A549 (cell line): Measurements from ENCODE around the gene CHKA. TPM values are rescaled to one million over a fixed set of nuclear protein-coding genes. Genes with fewer than 3 reads are reported as not detected.

Source experiments
- ATAC-seq, 2 experiments: fragments of 200-7000 bp in 1 of 2; fragments of >200 bp in 1 of 2; cut with Nextera tagmentation in 1 of 2; cut with Tn5 transposase in 1 of 2; 3 replicates each; pipeline versions ENCODE4 v1.8.0 to v1.9.1; 2018 to 2020; ENCODE audit warnings: mild to moderate bottlenecking in 1 of 2, moderate library complexity in 1 of 2
- CTCF ChIA-PET: fragments of 300-600 bp; sonication (Branson Sonifier 250); formaldehyde crosslinking; extraction: SDS; loops from one replicate; lab custom pipeline; 2021; ENCODE audit warnings: antibody characterized with exemption, inconsistent platforms; lab: Yijun Ruan, JAX
- POLR2A ChIA-PET: fragments of 350-600 bp; formaldehyde crosslinking; extraction: SDS; loops from one replicate; lab custom pipeline; 2021; ENCODE audit warnings: antibody characterized with exemption, inconsistent platforms; lab: Yijun Ruan, JAX
- DNase-seq, 2 experiments: peaks; one replicate each; pipeline versions ENCODE4 v3.0.0 to v3.0.0-alpha.2; 2011 to 2016; ENCODE audit warnings: low read depth in 1 of 2, low spot score in 1 of 2
- FAIRE-seq: peaks from 2 replicates; lab custom pipeline; 2011; peaks lifted over from hg19 to GRCh38; lab: Jason Lieb, UNC
- H3K27ac ChIP-seq, 2 experiments: fragments of >200 bp; sonication (Bioruptor Twin); formaldehyde crosslinking; 3 replicates each; pipeline ENCODE4 v1.5.1; 2016 to 2017
- H3K4me1 ChIP-seq: fragments of >200 bp; sonication (Bioruptor Twin); formaldehyde crosslinking; 3 replicates; pipeline ENCODE4 v1.6.1; 2016
- H3K4me2 ChIP-seq: fragments of >200 bp; sonication (Bioruptor Twin); formaldehyde crosslinking; 3 replicates; pipeline ENCODE4 v1.6.1; 2016
- H3K4me3 ChIP-seq: fragments of >200 bp; sonication (Bioruptor Twin); formaldehyde crosslinking; 3 replicates; pipeline ENCODE4 v1.5.1; 2016
- H3K9me3 ChIP-seq: fragments of >200 bp; sonication (Bioruptor Twin); formaldehyde crosslinking; 3 replicates; pipeline ENCODE4 v1.6.1; 2016
- BCL3 ChIP-seq: fragments of >200 bp; sonication (Bioruptor Twin); formaldehyde crosslinking; IDR thresholded peaks from 3 replicates; pipeline ENCODE4 v1.6.1; 2016
- CHD2 ChIP-seq: fragments of 150-350 bp; IDR thresholded peaks from 2 replicates; pipeline ENCODE4 v1.6.1; 2014; ENCODE audit warnings: low read length; ENCODE audit not compliant: partially characterized antibody
- CHD4 ChIP-seq: fragments of 200-600 bp; sonication (generic); IDR thresholded peaks from 2 replicates; pipeline ENCODE4 v1.6.1; 2016; ENCODE audit warnings: antibody characterized with exemption, mild to moderate bottlenecking, borderline replicate concordance
- ESRRA ChIP-seq: fragments of 150-350 bp; IDR thresholded peaks from 2 replicates; pipeline ENCODE4 v1.6.1; 2014; ENCODE audit warnings: mild to moderate bottlenecking, low read length, borderline replicate concordance
- FOSB ChIP-seq: fragments of 250-450 bp; sonication (Bioruptor Pico); IDR thresholded peaks from 2 replicates; pipeline ENCODE4 v1.5.0; 2020; ENCODE audit warnings: mild to moderate bottlenecking, moderate library complexity
- FOSL2 ChIP-seq, 2 experiments: fragments of 450-650 bp in 1 of 2; fragments of >200 bp in 1 of 2; sonication (Bioruptor Twin) in 1 of 2; formaldehyde crosslinking; IDR thresholded peaks; 2 replicates each; pipeline versions ENCODE4 v1.5.0 to v1.6.1; 2016 to 2020; ENCODE audit warnings: mild to moderate bottlenecking in 1 of 2, moderate library complexity in 1 of 2
- GATA3 ChIP-seq: IDR thresholded peaks from 2 replicates; pipeline ENCODE4 v1.6.1; 2012; ENCODE audit warnings: borderline replicate concordance
- HDAC2 ChIP-seq: fragments of 200-600 bp; sonication (generic); IDR thresholded peaks from 2 replicates; pipeline ENCODE4 v1.6.1; 2016
- HOXB5 ChIP-seq: fragments of 250-450 bp; sonication (Bioruptor Pico); IDR thresholded peaks from 2 replicates; pipeline ENCODE4 v1.5.0; 2020; ENCODE audit warnings: mild to moderate bottlenecking, moderate library complexity
- MAFK ChIP-seq: fragments of 450-650 bp; IDR thresholded peaks from 2 replicates; pipeline ENCODE4 v1.6.1; 2014; ENCODE audit not compliant: partially characterized antibody
- NFE2L2 ChIP-seq: fragments of 150-350 bp; conservative IDR thresholded peaks from 2 replicates; pipeline ENCODE4 v1.6.1; 2014; ENCODE audit warnings: low read length
- PBX3 ChIP-seq: IDR thresholded peaks from 2 replicates; pipeline ENCODE4 v1.6.1; 2012
- POLR2A ChIP-seq: IDR thresholded peaks from 2 replicates; pipeline ENCODE4 v1.6.1; 2012; ENCODE audit warnings: mild to moderate bottlenecking, low read length
- RARB ChIP-seq: fragments of 250-450 bp; sonication (Bioruptor Pico); IDR thresholded peaks from 2 replicates; pipeline ENCODE4 v1.8.0; 2021; ENCODE audit warnings: mild to moderate bottlenecking, moderate library complexity
- RFX5 ChIP-seq: fragments of 450-650 bp; IDR thresholded peaks from 2 replicates; pipeline ENCODE4 v1.7.1; 2014; ENCODE audit warnings: antibody characterized with exemption, mild to moderate bottlenecking, moderate library complexity
- SMC3 ChIP-seq: fragments of >200 bp; sonication (Bioruptor Twin); formaldehyde crosslinking; IDR thresholded peaks from 3 replicates; pipeline ENCODE4 v1.6.1; 2018; ENCODE audit warnings: inconsistent platforms
- TP53 ChIP-seq: fragments of 250-450 bp; sonication (Bioruptor Pico); IDR thresholded peaks from 2 replicates; pipeline ENCODE4 v1.5.0; 2021; ENCODE audit warnings: mild to moderate bottlenecking, moderate library complexity
- ZC3H11A ChIP-seq: fragments of 450-650 bp; IDR thresholded peaks from 2 replicates; pipeline ENCODE4 v1.6.1; 2014; ENCODE audit warnings: antibody characterized with exemption, mild to moderate bottlenecking
- ZSCAN20 ChIP-seq: fragments of 250-450 bp; sonication (Bioruptor Pico); IDR thresholded peaks from 2 replicates; pipeline ENCODE4 v1.8.0; 2022; ENCODE audit warnings: mild to moderate bottlenecking, moderate library complexity
- WGBS: methylation state at CpG from one replicate; pipeline ENCODE4 v1.1.6; 2017; ENCODE audit errors: missing lambda C conversion rate; 5-methylcytosine and 5-hydroxymethylcytosine counted together
- polyA plus RNA-seq, 4 experiments: library from polyadenylated mRNA; depleted of rRNA in 3 of 4; stranded (reverse); fragments of >200 nt; fragmentation: RNase III in 1 of 4; extraction: RNeasy Plus Mini Kit Qiagen cat#74134 plus additional on column Dnase treatment in 1 of 4; gene quantifications; 2 replicates in 3 of 4; 3 replicates in 1 of 4; pipeline ENCODE4 v1.2.3, GENCODE V29; 2011 to 2017
- TF ChIP-seq, protein P1 (sequence below): fragments of >200 bp; sonication (Bioruptor Twin); formaldehyde crosslinking; IDR thresholded peaks from 3 replicates; pipeline ENCODE4 v1.5.1; 2016
- TF ChIP-seq, protein P2 (sequence below): IDR thresholded peaks from 2 replicates; pipeline ENCODE4 v1.6.1; 2012
- TF ChIP-seq, protein P3 (sequence below): fragments of >200 bp; sonication (Bioruptor Twin); formaldehyde crosslinking; IDR thresholded peaks from 2 replicates; pipeline ENCODE4 v1.6.1; 2016

The CHKA gene
- polyA plus RNA-seq, 2 of the 4 experiments (the other 2 are of a cell fraction), result 14.2 to 21.7 TPM

DNA sequence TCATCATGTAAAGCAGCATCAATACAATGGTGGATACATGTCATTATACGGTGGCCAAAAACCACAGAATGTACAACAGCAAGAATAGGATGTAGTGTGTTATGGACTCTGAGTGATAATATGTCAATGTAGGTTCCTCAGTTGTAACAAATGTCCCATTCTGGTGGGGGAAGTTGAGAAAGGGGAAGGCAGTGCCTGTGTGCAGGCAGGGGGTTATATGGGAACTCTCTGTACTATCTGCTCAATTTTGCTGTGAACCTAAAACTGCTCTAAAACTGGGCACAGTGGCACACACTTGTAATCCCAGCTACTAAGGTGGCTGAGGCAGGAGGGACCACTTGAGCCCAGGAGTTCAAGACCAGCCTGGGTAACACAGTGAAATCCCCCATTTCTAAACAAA lies 5.9 kb downstream of the CHKA start:
- CTCF ChIA-PET, result interaction anchor here (1.3 to 1.6 kb wide), 3 partner anchors 12 to 91 kb away, joined by 3 read pairs; no protein-coding TSS in a partner anchor

DNA sequence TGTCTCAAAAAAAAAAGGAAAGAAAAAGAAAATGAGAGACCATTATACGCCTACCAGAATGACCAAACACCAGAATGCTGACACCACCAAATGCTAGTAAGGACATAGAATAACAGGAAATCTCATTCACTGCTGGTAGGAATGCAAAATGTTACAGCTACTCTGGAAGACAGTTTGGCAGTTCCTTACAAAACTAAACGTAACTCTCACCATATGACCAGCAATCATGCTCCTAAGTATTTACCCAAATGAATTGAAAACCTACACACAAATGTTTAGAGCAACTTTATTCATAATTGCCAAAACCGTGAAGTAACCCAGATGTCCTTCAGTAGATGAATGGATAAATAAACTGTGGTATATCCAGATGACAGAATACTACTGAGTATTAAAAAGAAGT lies 7.2 kb downstream of the CHKA start:
- no peak overlapping the region for H3K27ac ChIP-seq
- DNase-seq (no peak), FAIRE-seq (no peak), ATAC-seq (0 out of 6 replicates have a peak, but pooled peaks of 1 of the 2 experiments have one; percentile 42)
- no peak overlapping the region for H3K4me3 ChIP-seq
- CTCF ChIA-PET, result interaction anchor here (1.0 to 1.4 kb wide), 2 partner anchors 10 to 93 kb away, joined by 3 read pairs; no protein-coding TSS in a partner anchor
- TF ChIP-seq MAFK, result peak; percentile 43
- no peak for TF ChIP-seq FOSB (CRISPR knock-in tag)
- no peak for TF ChIP-seq POLR2A
- TF ChIP-seq, all 56 proteins: peak for 1
- Histone ChIP-seq H3K9me3 (no peaks in the 10 kb centered on the region), H3K4me2 (no peak overlapping the region), H3K4me1 (peaks cover 6% of the 10 kb centered on the region; the same call in 2 of the 3 replicates)
- POLR2A ChIA-PET, result interaction anchor here (0.7 kb wide), 1 partner anchor 161 kb away, joined by 4 read pairs; no protein-coding TSS in a partner anchor
- WGBS, result 84% methylated on average over 3 of the region's 3 CpGs

More for the DNA sequence above, 5.9 kb downstream of the CHKA start:
- WGBS, result 92% methylated on average over 1 of the region's 1 CpG
- POLR2A ChIA-PET, result no interaction called here
- no peaks in the 10 kb centered on the region for H3K9me3 ChIP-seq
- FAIRE-seq (no peak), DNase-seq (no peak), ATAC-seq (no peak)
- no peak overlapping the region for H3K4me3 ChIP-seq
- H3K27ac ChIP-seq, result no peak overlapping the region
- TF ChIP-seq PBX3 (no peak), ZC3H11A (no peak), ESRRA (no peak), HOXB5 (no peak), CHD2 (no peak), HDAC2 (no peak), NFE2L2 (no peak)
- TF ChIP-seq, protein P1, sequence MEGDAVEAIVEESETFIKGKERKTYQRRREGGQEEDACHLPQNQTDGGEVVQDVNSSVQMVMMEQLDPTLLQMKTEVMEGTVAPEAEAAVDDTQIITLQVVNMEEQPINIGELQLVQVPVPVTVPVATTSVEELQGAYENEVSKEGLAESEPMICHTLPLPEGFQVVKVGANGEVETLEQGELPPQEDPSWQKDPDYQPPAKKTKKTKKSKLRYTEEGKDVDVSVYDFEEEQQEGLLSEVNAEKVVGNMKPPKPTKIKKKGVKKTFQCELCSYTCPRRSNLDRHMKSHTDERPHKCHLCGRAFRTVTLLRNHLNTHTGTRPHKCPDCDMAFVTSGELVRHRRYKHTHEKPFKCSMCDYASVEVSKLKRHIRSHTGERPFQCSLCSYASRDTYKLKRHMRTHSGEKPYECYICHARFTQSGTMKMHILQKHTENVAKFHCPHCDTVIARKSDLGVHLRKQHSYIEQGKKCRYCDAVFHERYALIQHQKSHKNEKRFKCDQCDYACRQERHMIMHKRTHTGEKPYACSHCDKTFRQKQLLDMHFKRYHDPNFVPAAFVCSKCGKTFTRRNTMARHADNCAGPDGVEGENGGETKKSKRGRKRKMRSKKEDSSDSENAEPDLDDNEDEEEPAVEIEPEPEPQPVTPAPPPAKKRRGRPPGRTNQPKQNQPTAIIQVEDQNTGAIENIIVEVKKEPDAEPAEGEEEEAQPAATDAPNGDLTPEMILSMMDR, result no peak
- TF ChIP-seq, protein P2, sequence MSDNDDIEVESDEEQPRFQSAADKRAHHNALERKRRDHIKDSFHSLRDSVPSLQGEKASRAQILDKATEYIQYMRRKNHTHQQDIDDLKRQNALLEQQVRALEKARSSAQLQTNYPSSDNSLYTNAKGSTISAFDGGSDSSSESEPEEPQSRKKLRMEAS, result no peak
- no peak overlapping the region for H3K4me2 ChIP-seq
- peaks cover 17% of the 10 kb centered on the region; the same call in 2 of the 3 replicates for H3K4me1 ChIP-seq

DNA sequence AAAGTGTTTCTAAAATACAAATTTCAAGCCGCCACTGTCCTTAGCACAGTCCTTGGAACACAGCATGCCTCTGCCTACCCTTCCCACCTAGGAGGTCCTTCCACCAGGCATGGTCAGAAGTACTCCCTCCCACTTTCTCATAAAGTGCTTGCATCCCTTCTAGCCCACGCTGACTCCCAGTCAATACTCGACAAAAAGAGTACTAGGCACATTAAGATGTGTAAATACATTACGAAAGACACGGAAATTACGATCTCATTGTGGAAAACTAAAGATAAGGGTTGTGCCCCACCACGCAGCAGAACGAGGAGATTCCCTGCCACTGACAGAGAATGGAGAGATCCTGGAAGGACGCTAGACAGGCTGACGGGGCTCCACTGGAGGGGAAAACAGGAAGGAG lies 13.5 kb downstream of the CHKA start:
- WGBS, result 80% methylated on average over 10 of the region's 10 CpGs
- ChIA-PET POLR2A (no interaction called here), CTCF (interaction anchor here (2.0 kb wide), 1 partner anchor 11 kb away, joined by 5 read pairs; no protein-coding TSS in a partner anchor)
- peak in 1 of 2 experiments; percentile 14; a peak in 1 of 6 replicates for ATAC-seq
- H3K27ac ChIP-seq, result no peak overlapping the region
- no peak for DNase-seq
- TF ChIP-seq CHD4 (no peak), ZC3H11A (no peak), MAFK (no peak), SMC3 (no peak)
- H3K4me3 ChIP-seq, result no peak overlapping the region
- H3K4me1 ChIP-seq, result peaks cover 19% of the 10 kb centered on the region
- no peak for FAIRE-seq
- H3K4me2 ChIP-seq, result no peak overlapping the region
- H3K9me3 ChIP-seq, result no peaks in the 10 kb centered on the region

- Histone ChIP-seq H3K27ac (no peak overlapping the region), H3K9me3 (no peaks in the 10 kb centered on the region), H3K4me1 (peaks cover 19% of the 10 kb centered on the region), H3K4me2 (peak overlapping the region; percentile 41), H3K4me3 (no peak overlapping the region)
- 60% methylated on average over 8 of the region's 8 CpGs for whole genome bisulfite sequencing
- ChIA-PET POLR2A (no interaction called here), CTCF (interaction anchor here (0.6 to 1.7 kb wide), 7 partner anchors 10 to 100 kb away, joined by 3 to 5 read pairs (median 4); no protein-coding TSS in a partner anchor)
- ATAC-seq (peak; percentile 71 to 84; a peak in 4 of 6 replicates), DNase-seq (no peak), FAIRE-seq (no peak)
- TF ChIP-seq ZSCAN20 (CRISPR knock-in tag), result no peak
- no peak for TF ChIP-seq CHD4
- no peak for TF ChIP-seq NFE2L2
- TF ChIP-seq HDAC2, result no peak
- TF ChIP-seq TP53 (CRISPR knock-in tag), result no peak
- no peak for TF ChIP-seq PBX3
- TF ChIP-seq RFX5, result no peak
- no peak for TF ChIP-seq FOSL2 (IDR thresholded peaks at IDR 0.05)
- TF ChIP-seq FOSL2 (CRISPR knock-in tag; IDR thresholded peaks at IDR 0.05), result no peak
- no peak for TF ChIP-seq BCL3
- no peak for TF ChIP-seq MAFK
- TF ChIP-seq, protein P3, sequence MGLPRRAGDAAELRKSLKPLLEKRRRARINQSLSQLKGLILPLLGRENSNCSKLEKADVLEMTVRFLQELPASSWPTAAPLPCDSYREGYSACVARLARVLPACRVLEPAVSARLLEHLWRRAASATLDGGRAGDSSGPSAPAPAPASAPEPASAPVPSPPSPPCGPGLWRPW, result no peak
- TF ChIP-seq RARB, result no peak
- TF ChIP-seq, protein P2, result no peak
- TF ChIP-seq GATA3, result no peak
Measured at GRCh38 chr11:68106165-68106940, 14.8 kb downstream of the CHKA start.
